DMS53 treated with DMSO at 0.1 percent for 48 hours (cell line): Measurements from ENCODE around the gene NT5DC1.
A peak's percentile ranks its signal among the peaks of the same experiment; 100 is the strongest.
"Not testable (repeated sequence)": the region's sequence is repeated elsewhere in the genome, so short reads cannot be mapped to it uniquely, and the experiment has no call there.

Source experiments
- DNase-seq: peaks from one replicate; lab custom pipeline; 2025; ENCODE audit not compliant: unreplicated experiment; lab: John Stamatoyannopoulos, UW

NT5DC1 gene

GRCh38 chr6:116271149-116271708 is 170.6 kb downstream of the NT5DC1 start:
- DNase-seq = no peak

- DNase-seq = no peak
Observed at GRCh38 chr6:116277124-116277523, 176.5 kb downstream of the NT5DC1 start.

GRCh38 chr6:116278481-116278829 is 177.8 kb downstream of the NT5DC1 start:
- no peak for DNase-seq

GRCh38 chr6:116278854-116279231 is 178.2 kb downstream of the NT5DC1 start:
- no peak for DNase-seq

- peak; percentile 90 for DNase-seq
Observed at GRCh38 chr6:116279232-116280160, 178.8 kb downstream of the NT5DC1 start, which contains the start of gene TSPYL1. TSS of gene TSPYL1 (minus strand) at chr6:116279930. CDS start at chr6:116279830, 100 bp downstream.

- DNase-seq = no peak
Observed at GRCh38 chr6:116280161-116280932, 179.7 kb downstream of the NT5DC1 start.

- DNase-seq = no peak
Observed at GRCh38 chr6:116280933-116281316, 180.3 kb downstream of the NT5DC1 start.

- no peak for DNase-seq
Observed at GRCh38 chr6:116282698-116283097, 182.0 kb downstream of the NT5DC1 start.

- DNase-seq = no peak
Observed at GRCh38 chr6:116283191-116283590, 182.5 kb downstream of the NT5DC1 start.

GRCh38 chr6:116284984-116285383 is 184.3 kb downstream of the NT5DC1 start:
- not testable (repeated sequence) for DNase-seq

GRCh38 chr6:116286773-116287358 is 186.2 kb downstream of the NT5DC1 start:
- no peak for DNase-seq

- DNase-seq = peak; percentile 34
Observed at GRCh38 chr6:116287689-116288282, 187.1 kb downstream of the NT5DC1 start.

- no peak for DNase-seq
Observed at GRCh38 chr6:116289876-116290275, 189.2 kb downstream of the NT5DC1 start.

GRCh38 chr6:116290799-116291198 is 190.1 kb downstream of the NT5DC1 start:
- no peak for DNase-seq

- DNase-seq = no peak
Observed at GRCh38 chr6:116291701-116292396, 191.2 kb downstream of the NT5DC1 start.

GRCh38 chr6:116292553-116292952 is 191.9 kb downstream of the NT5DC1 start:
- DNase-seq = no peak

- DNase-seq = no peak
Observed at GRCh38 chr6:116298273-116298672, 197.6 kb downstream of the NT5DC1 start.

GRCh38 chr6:116298973-116299372 is 198.3 kb downstream of the NT5DC1 start:
- no peak for DNase-seq
